ENCODE results near the gene TMEM240.
"Not testable (repeated sequence)": the region's sequence is repeated elsewhere in the genome, so short reads cannot be mapped to it uniquely, and the experiment has no call there.

GRCh38 chr1:1519805-1520505 lies 20.5 kb downstream of the TMEM240 start:
- not testable (repeated sequence) for TF ChIP-seq CTCF, POLR2A (IDR thresholded peaks at IDR 0.05)

All from thyroid gland (tissue), 4 donors.